ENCODE data around the gene PLXNA4.

Gene PLXNA4

DNA sequence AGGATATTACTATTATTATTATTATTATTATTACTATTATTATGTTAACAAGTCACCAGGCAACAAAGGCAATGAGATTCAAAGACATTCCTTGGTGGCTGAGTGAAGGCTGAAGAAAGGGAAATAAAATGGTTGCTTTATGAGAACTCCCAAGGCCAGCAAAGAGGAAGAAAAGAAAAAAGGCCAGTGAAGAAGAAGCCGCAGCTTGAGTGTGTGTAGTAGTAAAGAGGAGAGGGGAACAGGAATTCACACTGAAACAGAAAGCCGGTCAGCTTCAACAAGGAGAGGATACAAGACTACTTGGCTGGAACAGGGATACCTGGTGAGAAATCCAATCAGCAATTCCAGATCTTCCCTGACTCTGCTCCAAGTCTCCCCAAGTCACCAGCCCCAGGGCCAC lies 42.4 kb downstream of the PLXNA4 start:
- DNase-seq (ENCODE audit: low read depth), result no peak

DNA sequence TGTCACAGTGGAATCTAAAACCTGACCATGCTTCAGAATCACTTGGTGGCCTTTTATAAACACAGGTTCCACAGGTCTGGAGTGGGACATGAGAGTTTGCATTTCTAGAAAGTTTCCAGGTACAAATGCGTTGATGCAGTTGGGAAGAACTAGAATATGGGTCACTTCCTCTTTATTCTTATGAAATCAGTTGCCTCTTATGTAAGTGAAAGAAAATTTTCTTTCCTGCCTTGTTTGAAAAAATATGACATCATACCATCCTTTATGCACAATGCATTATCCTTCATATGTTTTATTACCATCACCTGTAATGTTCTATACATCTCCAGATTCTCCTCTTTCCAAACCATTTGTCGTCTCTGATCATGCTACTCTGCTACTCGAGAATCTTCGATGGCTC lies 44.0 kb downstream of the PLXNA4 start:
- DNase-seq (ENCODE audit: low read depth), result no peak

DNA sequence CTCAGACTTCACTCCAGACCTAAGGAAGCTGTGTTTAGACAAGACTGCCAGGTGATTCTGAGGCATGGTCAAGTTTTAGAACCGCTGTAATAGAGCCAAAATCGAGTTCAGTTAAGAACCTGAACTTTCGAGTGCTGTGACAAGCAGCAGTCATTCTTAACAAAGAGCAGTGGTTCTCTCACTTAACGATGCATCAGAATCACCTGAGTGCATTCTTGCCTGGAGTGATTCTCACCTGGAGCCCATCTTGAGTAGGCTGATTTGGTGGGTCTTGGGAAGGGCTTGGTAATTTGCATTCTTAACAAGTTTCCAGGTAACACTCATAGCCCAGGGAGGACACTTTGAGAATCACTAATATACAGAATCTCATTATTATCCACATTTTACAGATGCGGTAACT lies 44.7 kb downstream of the PLXNA4 start:
- no peak for DNase-seq (ENCODE audit: low read depth)

DNA sequence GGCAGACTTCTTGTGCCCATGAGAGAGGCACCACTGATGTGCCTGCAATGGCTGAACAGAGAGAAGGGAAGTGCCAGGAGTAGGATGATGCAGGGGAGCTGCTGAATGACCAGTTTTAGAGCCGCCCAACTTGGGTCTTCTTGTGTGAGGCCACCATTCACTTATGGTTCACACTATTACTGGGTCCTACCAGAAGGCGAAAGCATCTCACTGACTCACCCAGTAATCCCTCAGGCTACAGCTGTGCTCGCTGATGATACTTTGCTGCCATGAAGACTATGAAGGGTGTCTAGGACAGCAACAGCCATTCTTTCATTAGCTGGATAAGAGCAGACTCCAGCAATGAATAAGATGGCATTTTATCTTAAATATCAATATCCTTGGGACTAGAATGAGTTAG lies 47.6 kb downstream of the PLXNA4 start:
- DNase-seq (ENCODE audit: low read depth), result no peak

DNA sequence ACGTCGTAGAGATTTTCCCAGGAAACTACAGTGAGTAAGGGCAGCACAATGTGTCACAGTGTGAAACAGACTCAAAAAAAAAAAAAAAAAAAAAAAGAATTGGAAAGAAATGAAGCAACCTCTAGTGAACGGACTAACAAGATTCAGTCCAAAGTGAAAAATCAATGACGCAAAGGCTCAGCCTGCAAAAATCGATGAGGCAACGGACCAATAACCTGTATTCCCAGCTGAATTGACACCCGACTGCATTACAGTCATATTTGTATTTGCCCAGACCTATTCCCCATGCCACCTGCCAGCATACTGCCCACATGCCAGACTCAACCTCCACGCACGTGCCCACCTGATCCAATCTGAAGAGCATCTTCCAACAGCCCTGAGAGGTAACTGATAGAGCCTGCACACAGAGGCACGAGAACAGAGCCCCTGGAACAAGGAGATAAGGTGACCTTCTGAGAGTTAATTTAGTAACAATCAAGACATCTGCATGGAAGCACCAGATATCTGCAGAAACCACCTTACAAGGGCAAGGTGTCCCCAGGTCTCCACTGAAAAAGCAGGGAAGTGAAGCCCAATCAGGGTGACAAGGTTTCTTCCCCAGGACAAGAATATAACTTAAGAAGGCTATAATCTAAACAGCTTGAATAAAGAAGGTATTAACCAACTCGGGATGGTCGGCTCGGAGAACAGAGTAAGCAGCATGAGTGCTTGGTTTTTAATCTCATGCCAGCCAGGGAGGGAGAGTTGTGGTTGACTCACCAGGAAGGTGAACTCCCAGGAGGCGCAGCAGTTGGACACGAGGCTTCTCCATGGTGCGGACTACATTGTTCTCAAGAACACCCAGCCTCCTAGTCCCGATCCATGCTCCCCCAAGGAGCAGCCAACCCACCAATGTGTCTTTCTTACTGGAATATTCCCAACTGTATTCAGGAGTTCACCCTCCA lies 48.5 kb downstream of the PLXNA4 start:
- DNase-seq (ENCODE audit: low read depth), result no peak

DNA sequence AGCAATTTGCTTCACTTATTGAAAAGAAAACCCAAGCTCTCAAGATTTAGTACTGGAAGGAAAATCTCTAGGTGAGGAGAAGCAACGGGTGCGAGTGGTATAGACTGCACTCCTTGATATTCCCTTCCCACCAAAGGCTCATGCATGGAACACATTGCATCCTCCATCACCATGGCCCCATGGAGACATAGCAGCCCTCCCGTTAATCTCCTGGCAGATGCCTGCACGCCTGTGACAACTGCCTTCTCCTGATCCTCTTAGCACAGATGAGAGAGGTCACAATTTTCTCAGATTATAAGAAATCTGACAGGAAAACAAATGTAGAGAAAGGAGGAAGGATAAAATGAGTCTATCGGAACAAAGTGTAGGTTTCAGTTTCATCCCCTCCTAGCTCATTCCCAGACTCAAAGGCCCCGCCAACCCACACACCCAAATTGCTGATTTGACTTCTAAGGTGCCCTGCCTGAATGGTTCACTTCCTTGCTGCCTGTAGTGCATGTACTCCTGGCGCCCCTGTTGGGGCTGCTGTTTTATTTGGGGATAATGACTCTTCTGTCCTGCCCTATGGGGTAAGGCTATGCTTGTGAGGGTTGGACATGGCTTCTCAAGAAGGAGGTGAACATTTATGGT lies 50.0 kb downstream of the PLXNA4 start:
- DNase-seq (ENCODE audit: low read depth), result no peak

DNA sequence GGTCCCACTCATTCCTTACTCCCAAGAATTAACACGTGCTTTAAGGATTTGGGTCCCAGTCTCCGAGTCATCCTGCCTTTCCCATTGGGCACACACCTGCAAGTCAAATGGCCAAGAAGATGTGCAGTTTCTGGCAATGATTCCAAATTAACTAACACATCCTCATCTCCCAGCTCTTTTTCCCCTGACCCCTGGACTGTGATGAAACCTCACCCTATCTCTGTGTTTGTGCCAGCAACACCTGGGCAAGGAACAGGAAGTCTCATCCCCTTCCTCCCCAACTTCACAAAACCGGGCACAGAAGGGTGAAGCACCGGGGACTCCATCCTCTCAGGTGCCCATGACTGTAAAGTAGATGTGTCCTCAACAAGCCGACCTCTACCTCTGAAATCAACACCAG lies 54.8 kb downstream of the PLXNA4 start:
- DNase-seq (ENCODE audit: low read depth), result no peak

DNA sequence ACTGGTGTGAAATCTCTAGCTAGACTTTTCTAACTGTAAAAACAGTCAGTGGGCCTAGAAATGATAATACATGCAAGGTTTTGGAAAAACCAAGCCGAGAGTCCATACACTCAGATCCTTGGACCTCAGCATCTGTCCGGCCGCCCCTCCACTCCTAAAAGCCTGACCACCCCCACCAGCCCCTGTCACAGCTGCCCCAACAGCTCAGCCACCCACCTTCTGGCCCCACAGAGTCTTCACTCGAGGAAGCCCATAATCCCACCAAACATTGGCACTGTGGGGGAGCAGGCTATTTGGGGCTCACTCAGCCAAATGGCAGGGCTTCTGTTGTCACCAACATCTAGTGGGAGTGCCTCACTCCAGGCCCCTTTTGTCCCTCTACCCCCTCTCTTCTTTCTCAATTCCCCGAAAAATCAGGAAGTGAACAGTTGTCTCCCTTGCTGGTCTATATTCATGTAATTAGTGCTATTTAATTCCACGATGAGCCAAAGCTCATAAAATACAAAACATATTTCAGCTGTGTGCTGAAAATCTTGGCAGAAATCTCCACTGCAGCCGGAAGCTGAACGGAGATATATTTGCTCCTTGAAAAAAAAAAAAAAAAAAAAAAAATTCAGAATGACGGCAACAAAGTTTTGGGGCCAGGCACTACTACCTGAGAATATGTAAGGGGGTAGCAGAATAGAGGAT lies 55.5 kb downstream of the PLXNA4 start:
- DNase-seq (ENCODE audit: low read depth), result no peak

DNA sequence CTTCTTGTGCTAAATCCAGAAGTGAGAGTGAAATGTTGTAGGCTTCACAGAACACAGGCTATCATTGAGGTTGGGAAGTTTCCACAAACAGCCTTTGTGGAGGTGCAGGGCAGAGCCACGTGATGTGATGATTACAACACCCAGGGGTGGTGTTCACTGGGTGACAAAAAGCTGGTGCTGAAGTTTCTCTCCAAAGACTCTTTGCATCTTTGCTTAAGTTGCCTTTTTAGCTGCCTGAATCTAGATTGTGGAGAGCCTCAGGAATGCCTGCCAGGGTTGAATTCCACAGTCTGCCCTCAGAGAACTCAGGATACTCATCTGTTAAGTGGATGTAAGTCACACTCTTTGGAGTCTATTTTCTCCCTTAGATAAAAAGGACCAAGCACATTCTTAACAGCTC lies 56.3 kb downstream of the PLXNA4 start:
- no peak for DNase-seq (ENCODE audit: low read depth)

DNA sequence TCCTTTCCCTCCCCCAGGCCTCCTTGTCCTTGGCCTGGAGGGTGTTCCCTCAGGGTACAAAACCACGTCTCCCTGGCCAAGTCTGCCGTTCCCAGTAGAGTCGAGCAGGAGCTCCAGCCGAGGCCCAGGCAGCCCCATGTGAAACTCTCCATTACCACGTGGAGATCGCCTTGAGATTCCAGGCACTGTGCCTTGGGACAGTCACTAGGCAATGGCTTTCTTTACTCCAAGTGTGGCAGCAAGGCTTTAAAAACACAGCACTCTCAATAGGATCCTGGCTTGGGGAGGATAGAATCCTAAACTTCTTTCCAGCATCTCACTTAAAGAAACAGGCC lies 57.5 kb downstream of the PLXNA4 start:
- no peak for DNase-seq (ENCODE audit: low read depth)

DNA sequence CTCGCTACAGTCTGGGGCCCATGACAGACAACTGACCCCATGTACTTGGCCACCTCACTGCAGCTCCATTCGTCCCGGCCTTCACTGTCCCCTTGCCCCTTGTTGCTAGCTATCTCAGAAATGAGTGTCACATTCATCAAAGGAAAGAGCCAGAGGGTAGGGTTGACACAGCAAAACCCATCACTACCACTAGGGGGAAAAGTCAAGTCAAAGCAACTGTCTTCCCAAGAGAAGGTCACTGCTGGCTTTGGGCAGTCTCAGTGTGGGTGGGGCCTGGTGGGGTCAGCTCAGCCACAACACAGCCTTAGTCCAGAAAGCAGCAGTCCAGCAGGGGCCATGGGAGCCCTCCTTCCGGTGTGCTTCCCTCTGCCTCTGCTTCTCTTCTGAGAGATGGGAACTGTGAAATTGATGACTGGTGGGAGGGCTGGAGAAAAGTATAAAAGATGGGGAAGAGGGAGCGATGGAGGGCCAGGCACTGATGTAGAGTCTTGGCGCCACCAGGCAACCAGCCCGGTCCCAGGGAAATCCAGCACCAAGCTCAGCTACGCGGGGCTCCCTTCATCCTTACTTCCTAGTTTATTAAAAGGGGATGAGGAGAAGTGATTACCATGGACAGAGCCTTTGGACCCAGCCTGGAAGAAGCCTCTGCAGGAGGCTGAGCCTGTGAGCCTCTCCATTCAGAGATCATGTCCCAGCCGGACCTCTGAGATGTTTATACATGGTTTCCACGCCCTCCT lies 58.0 kb downstream of the PLXNA4 start:
- no peak for DNase-seq (ENCODE audit: low read depth)

DNA sequence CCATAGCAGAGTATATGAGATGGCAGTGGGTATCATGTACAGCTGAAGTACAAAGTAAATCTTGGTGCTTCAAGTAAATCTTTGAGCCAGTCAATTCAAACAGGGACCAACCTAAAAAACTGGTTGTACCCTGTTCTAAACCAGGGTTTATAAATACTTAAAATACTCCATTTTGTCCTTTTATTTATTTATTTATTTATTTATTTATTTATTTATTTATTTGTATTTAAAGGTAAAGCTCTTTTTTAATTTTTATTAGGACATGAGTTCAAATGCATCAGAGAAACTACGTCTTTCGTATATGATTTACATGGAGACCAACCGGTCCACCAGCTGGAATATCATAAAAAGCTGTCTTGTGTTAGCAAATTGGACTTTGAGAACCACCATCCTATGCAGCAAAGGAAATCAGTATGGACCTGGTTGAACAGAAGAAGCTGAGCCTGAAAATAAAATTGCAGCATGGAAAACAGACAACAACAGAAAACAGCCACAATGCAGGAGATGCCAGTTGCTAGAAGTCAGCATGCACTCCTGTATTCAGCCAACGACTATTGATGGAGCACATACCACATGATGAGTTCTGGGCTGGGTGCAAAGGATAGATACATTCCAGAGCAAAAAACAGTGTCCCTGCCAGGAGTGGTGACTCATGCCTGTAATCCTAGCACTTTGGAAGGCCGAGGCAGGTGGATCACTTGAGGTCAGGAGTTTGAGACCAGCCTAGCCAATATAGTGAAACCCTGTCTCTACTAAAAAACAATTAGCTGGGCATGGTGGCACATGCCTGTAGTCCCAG lies 60.0 kb downstream of the PLXNA4 start:
- no peak for DNase-seq (ENCODE audit: low read depth)

DNA sequence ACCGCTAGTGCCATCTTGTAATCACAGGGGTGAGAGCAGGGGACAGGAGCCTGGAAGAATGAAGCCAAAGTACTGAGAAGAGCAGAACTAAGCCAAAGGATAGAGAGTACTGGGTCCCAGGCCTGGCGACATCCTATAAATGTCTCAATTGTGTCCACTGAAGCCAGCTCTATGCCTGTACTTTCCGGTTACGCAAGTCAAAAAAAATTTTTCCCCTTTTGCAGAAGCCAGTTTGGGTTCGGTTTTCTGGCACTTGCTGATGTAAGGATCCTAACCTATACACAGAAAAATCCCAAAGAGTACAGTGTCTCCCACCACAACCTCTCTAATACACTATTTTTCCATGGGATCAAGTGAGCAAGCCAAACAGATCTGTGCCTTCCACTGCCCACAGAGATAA lies 61.1 kb downstream of the PLXNA4 start:
- no peak for DNase-seq (ENCODE audit: low read depth)

DNA sequence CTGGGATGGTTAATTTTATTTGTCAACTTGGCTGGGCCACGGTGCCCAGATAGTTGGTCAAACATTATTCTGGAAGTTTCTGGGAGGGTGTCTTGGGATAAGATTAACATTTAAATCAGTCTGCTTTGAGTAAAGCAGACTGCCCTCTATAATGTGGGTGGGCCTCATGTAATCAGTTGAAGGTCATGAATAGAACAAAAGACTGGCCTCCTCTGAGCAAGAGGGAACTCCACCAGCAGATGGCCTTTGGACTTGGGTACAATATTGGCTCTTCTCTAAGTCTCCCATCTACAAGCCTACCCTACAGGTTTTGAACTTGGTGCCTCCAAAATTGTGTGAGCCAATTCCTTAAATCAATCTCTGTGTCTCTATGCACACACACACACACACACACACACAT lies 61.8 kb downstream of the PLXNA4 start:
- no peak for DNase-seq (ENCODE audit: low read depth)

DNA sequence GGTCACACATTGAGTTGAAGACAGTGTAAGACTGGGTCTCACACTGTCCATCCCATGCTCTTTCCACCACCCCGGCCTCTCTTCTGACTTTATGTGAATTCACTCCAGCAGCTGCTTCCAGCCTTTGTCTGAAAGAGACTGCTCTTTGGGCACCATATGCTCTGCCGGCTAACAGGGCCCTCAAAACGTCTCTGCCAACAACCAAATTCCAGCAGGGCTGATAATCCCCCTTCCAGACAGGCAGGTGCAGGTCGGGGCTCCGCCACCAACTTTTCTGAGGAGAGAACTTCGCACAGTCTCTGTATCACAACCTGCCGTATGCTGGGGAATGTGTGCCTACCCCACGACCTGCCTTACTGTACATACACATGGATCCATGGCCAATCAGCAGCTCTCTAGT lies 64.3 kb downstream of the PLXNA4 start:
- no peak for DNase-seq (ENCODE audit: low read depth)

DNA sequence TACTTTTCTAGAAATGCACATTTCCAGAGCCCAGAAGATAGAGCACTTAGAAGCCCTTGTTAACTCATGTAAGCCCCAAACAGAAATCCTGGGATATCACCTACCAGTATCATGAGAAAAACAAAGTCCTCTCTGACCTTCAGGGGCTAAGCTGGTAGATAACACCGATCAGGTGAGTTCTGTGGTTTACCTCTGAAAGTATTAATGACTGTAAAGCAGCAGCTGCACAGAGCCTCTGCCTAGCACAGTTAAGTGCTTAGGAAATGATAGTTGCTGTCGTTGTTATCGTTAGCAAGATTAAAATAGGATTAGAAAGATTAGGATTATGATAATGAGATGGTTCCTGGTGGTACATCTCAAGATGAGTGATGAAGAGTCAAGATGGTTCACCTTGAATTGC lies 64.9 kb downstream of the PLXNA4 start:
- DNase-seq (ENCODE audit: low read depth), result no peak

DNA sequence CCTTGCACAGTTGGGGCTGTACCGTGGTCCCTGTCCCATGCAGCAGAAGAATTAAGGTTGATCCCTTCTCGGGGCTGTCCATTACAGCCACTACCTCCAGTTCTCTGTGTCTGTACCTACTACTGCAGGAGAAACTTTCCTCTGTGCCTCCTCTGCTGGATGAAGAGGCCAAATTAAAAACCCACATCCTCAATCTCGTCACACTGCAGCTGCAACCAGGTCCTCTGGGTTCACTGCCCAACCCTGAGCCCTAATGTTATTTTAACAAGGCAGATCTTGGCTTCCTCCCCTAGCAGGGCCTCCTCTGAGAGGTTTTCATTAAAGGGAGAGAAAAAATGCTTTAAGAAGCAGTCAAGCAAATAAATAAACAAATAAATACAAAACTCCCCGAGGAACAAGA lies 66.6 kb downstream of the PLXNA4 start:
- no peak for DNase-seq (ENCODE audit: low read depth)

DNA sequence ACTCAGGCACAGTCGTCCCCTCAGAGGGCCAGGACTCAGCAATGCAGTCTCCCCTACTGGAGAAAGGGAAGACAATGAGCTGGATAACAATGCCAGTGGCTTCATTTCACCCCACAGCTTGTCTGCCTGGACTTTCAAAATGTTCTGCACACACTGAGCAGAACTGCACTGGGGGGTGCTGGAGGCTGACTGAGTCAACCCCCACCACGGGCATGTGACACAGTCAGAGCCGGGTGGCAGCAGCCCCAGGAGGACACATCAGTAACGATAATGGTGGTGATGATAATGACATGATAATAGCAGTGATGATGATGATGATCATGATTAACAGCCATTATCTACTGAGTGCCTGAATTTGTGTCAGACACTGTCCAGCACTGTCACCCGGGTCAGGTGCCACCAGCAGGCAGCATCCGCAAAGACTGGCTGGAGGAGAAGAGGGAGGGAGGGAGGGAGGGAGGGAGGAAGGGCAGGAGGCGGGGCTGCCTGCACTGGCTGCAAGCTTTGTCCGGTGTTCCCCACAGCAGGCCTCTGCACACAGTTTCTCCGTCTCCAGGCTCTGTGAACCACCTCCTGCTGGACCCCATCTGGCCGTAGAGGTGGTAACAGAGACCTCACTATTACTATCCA lies 67.4 kb downstream of the PLXNA4 start:
- no peak for DNase-seq (ENCODE audit: low read depth)

DNA sequence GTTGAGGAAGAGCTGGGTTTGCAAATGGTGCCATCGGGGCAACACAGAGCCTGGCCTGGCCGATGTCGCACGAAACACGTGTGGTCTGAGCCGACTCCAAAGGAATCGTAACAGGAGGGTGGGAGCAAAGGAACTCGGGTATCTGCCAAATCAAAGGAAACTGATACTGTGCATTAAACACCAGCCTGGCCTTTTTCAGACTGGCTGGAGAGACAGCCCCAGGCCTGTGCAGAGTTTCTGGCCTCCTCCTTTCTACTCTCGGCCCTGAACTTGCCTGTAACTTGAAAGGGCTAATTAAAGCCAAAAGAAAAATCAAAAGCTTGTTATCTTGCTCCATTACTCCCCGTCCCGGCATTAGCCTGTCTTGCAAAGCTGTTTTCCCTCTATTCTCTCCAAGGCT lies 71.4 kb downstream of the PLXNA4 start:
- no peak for DNase-seq (ENCODE audit: low read depth)

DNA sequence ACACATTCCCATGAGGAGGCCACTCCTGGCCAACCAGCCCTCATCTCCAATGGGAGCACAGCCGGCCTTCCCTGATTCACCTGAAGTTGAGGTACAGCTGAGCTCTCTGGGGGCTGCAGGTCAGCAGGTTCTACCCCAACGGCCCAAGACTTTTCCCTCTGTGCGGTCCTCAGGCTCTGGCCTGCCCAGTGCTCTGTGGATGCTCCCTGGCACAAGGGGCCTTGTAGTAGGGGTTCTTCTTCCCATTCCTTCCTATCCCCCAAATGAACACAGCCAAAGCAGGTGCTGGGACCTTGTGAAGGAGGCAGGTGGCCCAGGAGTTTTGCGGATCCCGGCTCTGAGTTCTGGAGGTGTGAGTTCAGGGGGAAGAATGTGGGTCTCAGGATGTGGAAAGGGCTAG lies 72.2 kb downstream of the PLXNA4 start:
- no peak for DNase-seq (ENCODE audit: low read depth)

DNA sequence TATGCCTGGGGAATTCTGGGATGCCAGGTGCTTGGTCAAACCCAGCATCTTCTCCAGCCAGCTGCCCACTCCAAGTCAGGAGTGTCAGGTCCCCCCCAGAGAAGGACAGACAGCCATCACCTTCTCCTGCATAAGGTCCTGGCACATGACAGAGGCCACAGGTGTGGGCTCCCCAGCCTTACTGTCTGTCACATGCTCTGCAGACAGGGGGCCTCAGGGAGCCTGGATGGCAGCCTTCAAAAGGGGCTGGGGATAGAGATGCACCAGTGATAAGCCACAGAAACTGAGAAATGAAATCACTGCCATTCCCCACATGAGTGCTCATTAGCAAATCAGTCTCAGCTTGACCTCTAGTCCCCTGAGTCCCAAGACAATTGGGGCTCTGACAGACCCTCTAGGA lies 72.9 kb downstream of the PLXNA4 start:
- no peak for DNase-seq (ENCODE audit: low read depth)
